ENCODE data around the gene SCCPDH.

- TF ChIP-seq, protein P1, sequence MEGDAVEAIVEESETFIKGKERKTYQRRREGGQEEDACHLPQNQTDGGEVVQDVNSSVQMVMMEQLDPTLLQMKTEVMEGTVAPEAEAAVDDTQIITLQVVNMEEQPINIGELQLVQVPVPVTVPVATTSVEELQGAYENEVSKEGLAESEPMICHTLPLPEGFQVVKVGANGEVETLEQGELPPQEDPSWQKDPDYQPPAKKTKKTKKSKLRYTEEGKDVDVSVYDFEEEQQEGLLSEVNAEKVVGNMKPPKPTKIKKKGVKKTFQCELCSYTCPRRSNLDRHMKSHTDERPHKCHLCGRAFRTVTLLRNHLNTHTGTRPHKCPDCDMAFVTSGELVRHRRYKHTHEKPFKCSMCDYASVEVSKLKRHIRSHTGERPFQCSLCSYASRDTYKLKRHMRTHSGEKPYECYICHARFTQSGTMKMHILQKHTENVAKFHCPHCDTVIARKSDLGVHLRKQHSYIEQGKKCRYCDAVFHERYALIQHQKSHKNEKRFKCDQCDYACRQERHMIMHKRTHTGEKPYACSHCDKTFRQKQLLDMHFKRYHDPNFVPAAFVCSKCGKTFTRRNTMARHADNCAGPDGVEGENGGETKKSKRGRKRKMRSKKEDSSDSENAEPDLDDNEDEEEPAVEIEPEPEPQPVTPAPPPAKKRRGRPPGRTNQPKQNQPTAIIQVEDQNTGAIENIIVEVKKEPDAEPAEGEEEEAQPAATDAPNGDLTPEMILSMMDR (tag by site-specific recombination; IDR thresholded peaks at IDR 0.05): no peak
- TF ChIP-seq YY1 (tag by site-specific recombination; IDR thresholded peaks at IDR 0.05) (no peak), ZNF513 (tag by site-specific recombination; IDR thresholded peaks at IDR 0.05) (no peak), ZBTB7A (tag by site-specific recombination; IDR thresholded peaks at IDR 0.05; ENCODE audit: low read depth) (no peak), ZFP37 (tag by site-specific recombination; IDR thresholded peaks at IDR 0.05) (no peak), ZNF274 (IDR thresholded peaks at IDR 0.05; ENCODE audit: low read length) (no peak), ZNF274 (tag by site-specific recombination; IDR thresholded peaks at IDR 0.05; ENCODE audit: borderline replicate concordance) (no peak), ELK4 (IDR thresholded peaks at IDR 0.05; ENCODE audit: borderline replicate concordance, low read depth, low read length) (no peak), ZNF24 (tag by site-specific recombination; IDR thresholded peaks at IDR 0.05) (no peak), ZNF580 (tag by site-specific recombination; IDR thresholded peaks at IDR 0.05) (no peak), ZNF175 (tag by site-specific recombination; IDR thresholded peaks at IDR 0.05) (no peak), ZNF837 (tag by site-specific recombination; IDR thresholded peaks at IDR 0.05) (no peak)
- TF ChIP-seq, protein P2, sequence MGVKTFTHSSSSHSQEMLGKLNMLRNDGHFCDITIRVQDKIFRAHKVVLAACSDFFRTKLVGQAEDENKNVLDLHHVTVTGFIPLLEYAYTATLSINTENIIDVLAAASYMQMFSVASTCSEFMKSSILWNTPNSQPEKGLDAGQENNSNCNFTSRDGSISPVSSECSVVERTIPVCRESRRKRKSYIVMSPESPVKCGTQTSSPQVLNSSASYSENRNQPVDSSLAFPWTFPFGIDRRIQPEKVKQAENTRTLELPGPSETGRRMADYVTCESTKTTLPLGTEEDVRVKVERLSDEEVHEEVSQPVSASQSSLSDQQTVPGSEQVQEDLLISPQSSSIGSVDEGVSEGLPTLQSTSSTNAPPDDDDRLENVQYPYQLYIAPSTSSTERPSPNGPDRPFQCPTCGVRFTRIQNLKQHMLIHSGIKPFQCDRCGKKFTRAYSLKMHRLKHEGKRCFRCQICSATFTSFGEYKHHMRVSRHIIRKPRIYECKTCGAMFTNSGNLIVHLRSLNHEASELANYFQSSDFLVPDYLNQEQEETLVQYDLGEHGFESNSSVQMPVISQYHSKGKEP (tag by site-specific recombination; IDR thresholded peaks at IDR 0.05): no peak
Measured at GRCh38 chr1:246775531-246776385, 51.5 kb downstream of the SCCPDH start.

Measured in HEK293 (cell line).